ENCODE data around the gene TSPAN33.

Gene TSPAN33

GRCh38 chr7:129191272-129191671 is 46.8 kb downstream of the TSPAN33 start:
- H3K36me3 ChIP-seq (ENCODE audit: insufficient read depth, low read length) = peaks cover 21% of the 10 kb centered on the region
- peaks cover 27% of the 10 kb centered on the region for H3K4me1 ChIP-seq (ENCODE audit: insufficient read depth, low read length)
- peak overlapping the region; percentile 13 for H3K4me3 ChIP-seq (ENCODE audit: low read length)
- no peaks in the 10 kb centered on the region for H3K27me3 ChIP-seq (ENCODE audit: insufficient read depth, low read length)
- H3K9me3 ChIP-seq (ENCODE audit: low read length) = peaks cover 9% of the 10 kb centered on the region
- no peak overlapping the region for H2AFZ ChIP-seq (ENCODE audit: low read depth, low read length)

- H3K9me3 ChIP-seq (ENCODE audit: low read length) = peaks cover 9% of the 10 kb centered on the region
- H3K4me1 ChIP-seq (ENCODE audit: insufficient read depth, low read length) = peaks cover 18% of the 10 kb centered on the region
- H2AFZ ChIP-seq (ENCODE audit: low read depth, low read length) = no peak overlapping the region
- H3K4me3 ChIP-seq (ENCODE audit: low read length) = no peak overlapping the region
- no peaks in the 10 kb centered on the region for H3K27me3 ChIP-seq (ENCODE audit: insufficient read depth, low read length)
- peaks cover 21% of the 10 kb centered on the region for H3K36me3 ChIP-seq (ENCODE audit: insufficient read depth, low read length)
Measured at GRCh38 chr7:129193892-129194291, 49.4 kb downstream of the TSPAN33 start.

- Histone ChIP-seq H3K9me3 (ENCODE audit: low read length) (peaks cover 8% of the 10 kb centered on the region), H2AFZ (ENCODE audit: low read depth, low read length) (no peak overlapping the region), H3K4me3 (ENCODE audit: low read length) (no peak overlapping the region), H3K4me1 (ENCODE audit: insufficient read depth, low read length) (no peaks in the 10 kb centered on the region), H3K36me3 (ENCODE audit: insufficient read depth, low read length) (peaks cover 25% of the 10 kb centered on the region), H3K27me3 (ENCODE audit: insufficient read depth, low read length) (no peaks in the 10 kb centered on the region)
Measured at GRCh38 chr7:129197771-129198170, 53.3 kb downstream of the TSPAN33 start.

- peaks cover 33% of the 10 kb centered on the region for H3K36me3 ChIP-seq (ENCODE audit: insufficient read depth, low read length)
- no peaks in the 10 kb centered on the region for H3K27me3 ChIP-seq (ENCODE audit: insufficient read depth, low read length)
- no peak overlapping the region for H3K4me3 ChIP-seq (ENCODE audit: low read length)
- no peaks in the 10 kb centered on the region for H3K4me1 ChIP-seq (ENCODE audit: insufficient read depth, low read length)
- H3K9me3 ChIP-seq (ENCODE audit: low read length) = peaks cover 8% of the 10 kb centered on the region
- H2AFZ ChIP-seq (ENCODE audit: low read depth, low read length) = no peak overlapping the region
Measured at GRCh38 chr7:129199406-129199805, 54.9 kb downstream of the TSPAN33 start.

DNA sequence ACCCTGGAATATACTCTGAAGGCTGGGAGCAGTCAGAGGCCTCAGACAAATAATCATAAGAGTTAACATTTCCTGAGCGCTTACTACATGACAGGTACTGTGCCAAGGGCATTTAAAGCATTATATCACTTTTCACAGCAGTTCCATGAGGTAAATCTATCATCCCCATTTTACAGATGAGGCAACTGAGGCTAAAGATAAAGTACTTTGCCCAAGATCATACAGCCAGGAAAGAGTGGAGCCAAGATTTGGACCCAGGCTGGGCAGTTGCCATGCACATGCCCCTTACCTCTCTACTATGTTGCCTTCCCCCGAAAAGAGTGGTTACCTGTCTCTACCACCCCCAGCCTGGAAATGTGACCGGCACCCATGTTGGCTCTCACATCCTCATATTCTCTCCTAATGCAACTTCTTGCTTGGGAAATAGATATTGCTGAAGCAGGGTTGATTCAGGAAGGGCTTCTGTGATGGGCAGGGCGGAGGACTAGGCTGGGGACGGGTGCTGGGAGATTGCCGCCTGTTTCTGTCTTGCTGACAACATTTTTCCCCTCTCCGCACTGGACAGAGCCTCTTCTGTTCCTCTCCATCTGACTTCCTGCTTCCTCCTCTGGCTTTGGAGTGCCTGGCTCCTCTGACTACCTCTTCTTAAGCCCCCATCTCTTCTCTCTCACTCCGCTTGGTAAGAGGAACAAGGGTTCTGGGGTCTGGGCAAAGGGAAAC is 57.7 kb downstream of the TSPAN33 start:
- Histone ChIP-seq H3K4me3 (ENCODE audit: low read length) (no peak overlapping the region), H3K36me3 (ENCODE audit: insufficient read depth, low read length) (peaks cover 51% of the 10 kb centered on the region), H3K9me3 (ENCODE audit: low read length) (peaks cover 2% of the 10 kb centered on the region), H3K4me1 (ENCODE audit: insufficient read depth, low read length) (no peaks in the 10 kb centered on the region), H2AFZ (ENCODE audit: low read depth, low read length) (no peak overlapping the region), H3K27me3 (ENCODE audit: insufficient read depth, low read length) (no peaks in the 10 kb centered on the region)

- peaks cover 58% of the 10 kb centered on the region for H3K36me3 ChIP-seq (ENCODE audit: insufficient read depth, low read length)
Measured at GRCh38 chr7:129203050-129203741, 58.7 kb downstream of the TSPAN33 start.

DNA sequence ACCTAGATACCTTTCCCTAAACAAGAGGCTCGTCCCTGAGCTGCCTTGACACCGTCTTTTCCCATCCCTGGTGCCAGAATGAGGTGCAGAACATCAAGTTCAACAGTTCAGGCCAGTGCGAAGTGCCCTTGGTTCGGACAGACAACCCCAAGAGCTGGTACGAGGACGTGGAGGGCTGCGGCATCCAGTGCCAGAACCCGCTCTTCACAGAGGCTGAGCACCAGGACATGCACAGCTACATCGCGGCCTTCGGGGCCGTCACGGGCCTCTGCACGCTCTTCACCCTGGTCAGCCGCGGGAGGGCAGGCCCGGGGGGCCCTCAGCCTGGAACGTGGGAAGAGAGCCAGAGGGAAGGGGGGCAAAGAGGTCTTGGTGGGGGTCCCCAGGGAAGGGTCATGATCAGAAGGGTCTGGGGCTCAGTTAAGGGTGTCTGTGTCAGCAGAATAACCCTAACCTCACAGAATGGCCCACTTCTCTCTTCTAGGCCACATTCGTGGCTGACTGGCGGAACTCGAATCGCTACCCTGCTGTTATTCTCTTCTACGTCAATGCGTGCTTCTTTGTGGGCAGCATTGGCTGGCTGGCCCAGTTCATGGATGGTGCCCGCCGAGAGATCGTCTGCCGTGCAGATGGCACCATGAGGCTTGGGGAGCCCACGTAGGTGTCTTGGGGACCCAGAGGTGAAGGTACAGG is 60.8 kb downstream of the TSPAN33 start:
- H2AFZ ChIP-seq (ENCODE audit: low read depth, low read length) = no peak overlapping the region
- no peaks in the 10 kb centered on the region for H3K4me1 ChIP-seq (ENCODE audit: insufficient read depth, low read length)
- H3K27me3 ChIP-seq (ENCODE audit: insufficient read depth, low read length) = no peaks in the 10 kb centered on the region
- no peaks in the 10 kb centered on the region for H3K9me3 ChIP-seq (ENCODE audit: low read length)
- H3K36me3 ChIP-seq (ENCODE audit: insufficient read depth, low read length) = peaks cover 73% of the 10 kb centered on the region
- no peak overlapping the region for H3K4me3 ChIP-seq (ENCODE audit: low read length)

More at GRCh38 chr7:129203050-129203741, 58.7 kb downstream of the TSPAN33 start:
- H3K9me3 ChIP-seq (ENCODE audit: low read length) = peaks cover 2% of the 10 kb centered on the region
- no peaks in the 10 kb centered on the region for H3K4me1 ChIP-seq (ENCODE audit: insufficient read depth, low read length)
- H2AFZ ChIP-seq (ENCODE audit: low read depth, low read length) = no peak overlapping the region
- H3K4me3 ChIP-seq (ENCODE audit: low read length) = no peak overlapping the region
- H3K27me3 ChIP-seq (ENCODE audit: insufficient read depth, low read length) = no peaks in the 10 kb centered on the region

DNA sequence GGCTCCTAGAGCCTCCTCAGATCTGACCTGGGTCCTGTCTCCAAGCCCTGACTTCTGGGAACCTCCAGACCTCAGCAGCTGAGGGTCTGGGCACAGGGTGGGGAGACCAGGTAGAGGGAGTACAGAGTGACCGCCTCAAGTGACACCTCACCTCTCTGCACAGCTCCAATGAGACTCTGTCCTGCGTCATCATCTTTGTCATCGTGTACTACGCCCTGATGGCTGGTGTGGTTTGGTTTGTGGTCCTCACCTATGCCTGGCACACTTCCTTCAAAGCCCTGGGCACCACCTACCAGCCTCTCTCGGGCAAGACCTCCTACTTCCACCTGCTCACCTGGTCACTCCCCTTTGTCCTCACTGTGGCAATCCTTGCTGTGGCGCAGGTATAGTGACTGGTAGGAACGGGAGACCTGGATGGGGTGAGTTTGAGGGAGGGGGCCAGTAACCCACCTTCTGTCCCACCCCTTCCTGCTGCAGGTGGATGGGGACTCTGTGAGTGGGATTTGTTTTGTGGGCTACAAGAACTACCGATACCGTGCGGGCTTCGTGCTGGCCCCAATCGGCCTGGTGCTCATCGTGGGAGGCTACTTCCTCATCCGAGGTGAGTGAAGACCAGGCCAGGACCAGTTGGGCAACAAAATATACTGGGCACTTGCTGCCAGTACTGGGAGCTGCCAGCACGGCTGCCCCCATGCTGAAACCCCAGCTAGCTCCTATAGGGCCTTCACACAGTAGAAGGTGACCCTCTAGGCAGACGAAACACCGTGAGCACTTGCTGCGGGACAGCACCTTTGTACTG is 61.7 kb downstream of the TSPAN33 start:
- Histone ChIP-seq H3K4me1 (ENCODE audit: insufficient read depth, low read length) (no peaks in the 10 kb centered on the region), H3K9me3 (ENCODE audit: low read length) (no peaks in the 10 kb centered on the region), H3K36me3 (ENCODE audit: insufficient read depth, low read length) (peaks cover 82% of the 10 kb centered on the region), H3K4me3 (ENCODE audit: low read length) (no peak overlapping the region), H3K27me3 (ENCODE audit: insufficient read depth, low read length) (no peaks in the 10 kb centered on the region), H2AFZ (ENCODE audit: low read depth, low read length) (no peak overlapping the region)

GRCh38 chr7:129208667-129209066 is 64.2 kb downstream of the TSPAN33 start:
- no peaks in the 10 kb centered on the region for H3K27me3 ChIP-seq (ENCODE audit: insufficient read depth, low read length)
- no peaks in the 10 kb centered on the region for H3K4me1 ChIP-seq (ENCODE audit: insufficient read depth, low read length)
- no peak overlapping the region for H2AFZ ChIP-seq (ENCODE audit: low read depth, low read length)
- no peak overlapping the region for H3K4me3 ChIP-seq (ENCODE audit: low read length)
- H3K9me3 ChIP-seq (ENCODE audit: low read length) = no peaks in the 10 kb centered on the region
- peaks cover 82% of the 10 kb centered on the region for H3K36me3 ChIP-seq (ENCODE audit: insufficient read depth, low read length)

DNA sequence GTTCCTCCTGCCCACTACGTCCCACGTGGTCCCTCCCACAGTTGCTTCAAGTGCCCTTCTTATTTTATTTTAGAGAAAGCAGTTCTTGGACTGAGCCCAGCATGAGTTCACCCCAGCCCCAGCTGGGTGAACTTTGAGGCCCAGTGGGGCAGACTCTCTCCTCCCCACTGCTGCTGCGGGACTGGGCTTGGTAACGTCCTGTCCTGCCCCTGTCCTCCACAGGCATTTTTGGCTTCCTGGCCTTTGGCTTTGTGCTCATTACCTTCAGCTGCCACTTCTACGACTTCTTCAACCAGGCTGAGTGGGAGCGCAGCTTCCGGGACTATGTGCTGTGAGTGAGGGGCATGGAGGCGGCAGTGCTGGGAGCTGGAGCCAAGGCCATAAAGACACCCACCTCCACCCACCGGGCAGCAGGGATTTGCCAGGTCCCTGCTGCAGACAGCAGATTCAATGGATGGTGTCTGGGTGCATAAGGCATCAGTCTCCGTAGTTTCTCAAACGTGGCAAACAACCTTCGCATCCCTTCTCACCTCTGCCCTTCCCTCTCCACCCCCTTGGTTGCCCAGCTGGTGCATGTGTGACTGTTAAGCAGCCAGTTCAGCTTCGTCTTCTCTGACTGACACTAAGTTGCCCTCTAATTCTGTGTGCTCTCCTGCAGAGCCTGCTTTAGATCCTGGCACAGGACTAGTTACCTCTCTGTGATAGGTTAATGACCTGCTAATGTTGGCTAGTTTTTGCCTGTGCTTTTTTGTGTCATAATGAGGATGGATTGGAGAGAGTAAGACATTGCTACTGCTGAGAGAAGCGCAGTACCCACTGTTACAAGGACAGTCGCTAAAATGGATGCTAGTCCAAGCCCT is 64.8 kb downstream of the TSPAN33 start:
- no peak overlapping the region for H2AFZ ChIP-seq (ENCODE audit: low read depth, low read length)
- no peaks in the 10 kb centered on the region for H3K27me3 ChIP-seq (ENCODE audit: insufficient read depth, low read length)
- peaks cover 79% of the 10 kb centered on the region for H3K36me3 ChIP-seq (ENCODE audit: insufficient read depth, low read length)
- H3K4me1 ChIP-seq (ENCODE audit: insufficient read depth, low read length) = no peaks in the 10 kb centered on the region
- no peaks in the 10 kb centered on the region for H3K9me3 ChIP-seq (ENCODE audit: low read length)
- H3K4me3 ChIP-seq (ENCODE audit: low read length) = no peak overlapping the region

DNA sequence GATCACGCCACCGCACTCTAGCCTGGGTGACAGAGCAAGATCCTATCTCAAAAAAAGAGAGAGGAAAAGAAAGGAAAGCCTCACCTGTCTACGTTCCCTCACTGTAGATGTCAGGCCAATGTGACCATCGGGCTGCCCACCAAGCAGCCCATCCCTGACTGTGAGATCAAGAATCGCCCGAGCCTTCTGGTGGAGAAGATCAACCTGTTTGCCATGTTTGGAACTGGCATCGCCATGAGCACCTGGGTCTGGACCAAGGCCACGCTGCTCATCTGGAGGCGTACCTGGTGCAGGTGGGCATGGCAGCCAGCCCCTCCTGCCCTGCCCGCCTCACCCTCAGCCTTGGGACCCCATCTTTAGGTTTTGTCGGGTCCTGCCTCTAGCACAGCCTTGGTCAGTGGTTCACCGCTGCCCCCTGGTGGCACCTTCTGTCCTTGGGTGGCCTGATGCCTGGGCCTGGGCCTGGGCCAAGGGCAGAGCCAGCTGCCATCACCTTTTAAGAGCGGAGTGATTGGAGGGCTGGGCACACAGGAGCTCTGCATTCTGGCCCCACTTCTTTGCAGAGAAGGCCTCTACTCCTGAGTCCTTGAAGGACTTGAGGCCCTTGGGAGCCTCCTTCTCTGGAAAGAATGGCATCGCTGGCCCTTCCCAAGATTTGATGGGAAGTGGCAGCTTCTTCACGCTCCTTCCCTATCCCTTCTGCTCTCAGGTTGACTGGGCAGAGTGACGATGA is 65.9 kb downstream of the TSPAN33 start:
- no peak overlapping the region for H3K4me3 ChIP-seq (ENCODE audit: low read length)
- H3K9me3 ChIP-seq (ENCODE audit: low read length) = no peaks in the 10 kb centered on the region
- peaks cover 72% of the 10 kb centered on the region for H3K36me3 ChIP-seq (ENCODE audit: insufficient read depth, low read length)
- H3K27me3 ChIP-seq (ENCODE audit: insufficient read depth, low read length) = no peaks in the 10 kb centered on the region
- no peaks in the 10 kb centered on the region for H3K4me1 ChIP-seq (ENCODE audit: insufficient read depth, low read length)
- H2AFZ ChIP-seq (ENCODE audit: low read depth, low read length) = no peak overlapping the region

DNA sequence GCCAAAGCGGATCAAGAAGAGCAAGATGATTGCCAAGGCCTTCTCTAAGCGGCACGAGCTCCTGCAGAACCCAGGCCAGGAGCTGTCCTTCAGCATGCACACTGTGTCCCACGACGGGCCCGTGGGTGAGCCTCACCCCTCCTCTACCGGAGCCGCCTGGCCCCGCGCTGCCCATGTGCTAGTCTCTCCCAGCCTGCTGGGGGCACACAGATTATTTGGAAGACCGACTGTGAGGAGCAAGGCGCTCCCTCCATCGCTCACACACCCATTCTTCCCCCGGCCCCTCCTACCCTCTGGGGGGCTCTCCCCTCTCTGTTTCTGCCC is 66.4 kb downstream of the TSPAN33 start:
- Histone ChIP-seq H2AFZ (ENCODE audit: low read depth, low read length) (no peak overlapping the region), H3K4me3 (ENCODE audit: low read length) (no peak overlapping the region), H3K9me3 (ENCODE audit: low read length) (peaks cover 4% of the 10 kb centered on the region), H3K27me3 (ENCODE audit: insufficient read depth, low read length) (no peaks in the 10 kb centered on the region), H3K4me1 (ENCODE audit: insufficient read depth, low read length) (no peaks in the 10 kb centered on the region), H3K36me3 (ENCODE audit: insufficient read depth, low read length) (peaks cover 66% of the 10 kb centered on the region)
